Measurements from ENCODE around the gene NIPAL4.

The NIPAL4 gene

GRCh38 chr5:157496864-157497263 lies 36.9 kb downstream of the NIPAL4 start:
- no peak overlapping the region for H3K4me3 ChIP-seq (ENCODE audit: insufficient read depth, low read depth, low read length, poor library complexity, severe bottlenecking)
- no peaks in the 10 kb centered on the region for H3K9me3 ChIP-seq (ENCODE audit: control insufficient read depth, low read length)
- no peaks in the 10 kb centered on the region for H3K27me3 ChIP-seq (replicated peaks; ENCODE audit: control insufficient read depth, insufficient read depth, low read length, poor library complexity, severe bottlenecking)
- H3K36me3 ChIP-seq (ENCODE audit: control insufficient read depth, insufficient read depth, low read length) = peaks cover 77% of the 10 kb centered on the region
- H3K4me1 ChIP-seq (ENCODE audit: control insufficient read depth, insufficient read depth, low read length, poor library complexity, severe bottlenecking) = no peaks in the 10 kb centered on the region
- no peak overlapping the region for H3K27ac ChIP-seq (ENCODE audit: insufficient read depth, low read length, poor library complexity, severe bottlenecking)
- no peak for DNase-seq

- no peaks in the 10 kb centered on the region for H3K4me1 ChIP-seq (ENCODE audit: control insufficient read depth, insufficient read depth, low read length, poor library complexity, severe bottlenecking)
- no peak for DNase-seq
- H3K36me3 ChIP-seq (ENCODE audit: control insufficient read depth, insufficient read depth, low read length) = peaks cover 81% of the 10 kb centered on the region
- no peak overlapping the region for H3K27ac ChIP-seq (ENCODE audit: insufficient read depth, low read length, poor library complexity, severe bottlenecking)
- no peaks in the 10 kb centered on the region for H3K9me3 ChIP-seq (ENCODE audit: control insufficient read depth, low read length)
- H3K4me3 ChIP-seq (ENCODE audit: insufficient read depth, low read depth, low read length, poor library complexity, severe bottlenecking) = no peak overlapping the region
- H3K27me3 ChIP-seq (replicated peaks; ENCODE audit: control insufficient read depth, insufficient read depth, low read length, poor library complexity, severe bottlenecking) = no peaks in the 10 kb centered on the region
These were observed 38.0 kb downstream of the NIPAL4 start for GRCh38 chr5:157497875-157498611.

- Histone ChIP-seq H3K27ac (ENCODE audit: insufficient read depth, low read length, poor library complexity, severe bottlenecking) (no peak overlapping the region), H3K4me1 (ENCODE audit: control insufficient read depth, insufficient read depth, low read length, poor library complexity, severe bottlenecking) (no peaks in the 10 kb centered on the region), H3K27me3 (replicated peaks; ENCODE audit: control insufficient read depth, insufficient read depth, low read length, poor library complexity, severe bottlenecking) (no peaks in the 10 kb centered on the region), H3K4me3 (ENCODE audit: insufficient read depth, low read depth, low read length, poor library complexity, severe bottlenecking) (no peak overlapping the region), H3K36me3 (ENCODE audit: control insufficient read depth, insufficient read depth, low read length) (peaks cover 78% of the 10 kb centered on the region), H3K9me3 (ENCODE audit: control insufficient read depth, low read length) (no peaks in the 10 kb centered on the region)
- DNase-seq = no peak
These were observed 42.2 kb downstream of the NIPAL4 start for GRCh38 chr5:157502143-157502647.

GRCh38 chr5:157504053-157504452 lies 44.0 kb downstream of the NIPAL4 start:
- Histone ChIP-seq H3K9me3 (ENCODE audit: control insufficient read depth, low read length) (no peaks in the 10 kb centered on the region), H3K36me3 (ENCODE audit: control insufficient read depth, insufficient read depth, low read length) (peaks cover 73% of the 10 kb centered on the region), H3K4me1 (ENCODE audit: control insufficient read depth, insufficient read depth, low read length, poor library complexity, severe bottlenecking) (no peaks in the 10 kb centered on the region), H3K4me3 (ENCODE audit: insufficient read depth, low read depth, low read length, poor library complexity, severe bottlenecking) (no peak overlapping the region), H3K27me3 (replicated peaks; ENCODE audit: control insufficient read depth, insufficient read depth, low read length, poor library complexity, severe bottlenecking) (no peaks in the 10 kb centered on the region), H3K27ac (ENCODE audit: insufficient read depth, low read length, poor library complexity, severe bottlenecking) (no peak overlapping the region)
- no peak for DNase-seq

GRCh38 chr5:157505496-157505895 lies 45.5 kb downstream of the NIPAL4 start:
- DNase-seq = no peak
- Histone ChIP-seq H3K4me3 (ENCODE audit: insufficient read depth, low read depth, low read length, poor library complexity, severe bottlenecking) (no peak overlapping the region), H3K4me1 (ENCODE audit: control insufficient read depth, insufficient read depth, low read length, poor library complexity, severe bottlenecking) (no peaks in the 10 kb centered on the region), H3K36me3 (ENCODE audit: control insufficient read depth, insufficient read depth, low read length) (peaks cover 63% of the 10 kb centered on the region), H3K27me3 (replicated peaks; ENCODE audit: control insufficient read depth, insufficient read depth, low read length, poor library complexity, severe bottlenecking) (no peaks in the 10 kb centered on the region), H3K27ac (ENCODE audit: insufficient read depth, low read length, poor library complexity, severe bottlenecking) (no peak overlapping the region), H3K9me3 (ENCODE audit: control insufficient read depth, low read length) (no peaks in the 10 kb centered on the region)

GRCh38 chr5:157506066-157506590 lies 46.1 kb downstream of the NIPAL4 start:
- Histone ChIP-seq H3K9me3 (ENCODE audit: control insufficient read depth, low read length) (no peaks in the 10 kb centered on the region), H3K27me3 (replicated peaks; ENCODE audit: control insufficient read depth, insufficient read depth, low read length, poor library complexity, severe bottlenecking) (no peaks in the 10 kb centered on the region), H3K4me1 (ENCODE audit: control insufficient read depth, insufficient read depth, low read length, poor library complexity, severe bottlenecking) (no peaks in the 10 kb centered on the region), H3K4me3 (ENCODE audit: insufficient read depth, low read depth, low read length, poor library complexity, severe bottlenecking) (no peak overlapping the region), H3K27ac (ENCODE audit: insufficient read depth, low read length, poor library complexity, severe bottlenecking) (no peak overlapping the region), H3K36me3 (ENCODE audit: control insufficient read depth, insufficient read depth, low read length) (peaks cover 57% of the 10 kb centered on the region)
- no peak for DNase-seq

- H3K4me3 ChIP-seq (ENCODE audit: insufficient read depth, low read depth, low read length, poor library complexity, severe bottlenecking) = no peak overlapping the region
- DNase-seq = no peak
- no peak overlapping the region for H3K27ac ChIP-seq (ENCODE audit: insufficient read depth, low read length, poor library complexity, severe bottlenecking)
- peaks cover 47% of the 10 kb centered on the region for H3K36me3 ChIP-seq (ENCODE audit: control insufficient read depth, insufficient read depth, low read length)
- no peaks in the 10 kb centered on the region for H3K9me3 ChIP-seq (ENCODE audit: control insufficient read depth, low read length)
- no peaks in the 10 kb centered on the region for H3K27me3 ChIP-seq (replicated peaks; ENCODE audit: control insufficient read depth, insufficient read depth, low read length, poor library complexity, severe bottlenecking)
- no peaks in the 10 kb centered on the region for H3K4me1 ChIP-seq (ENCODE audit: control insufficient read depth, insufficient read depth, low read length, poor library complexity, severe bottlenecking)
These were observed 47.2 kb downstream of the NIPAL4 start for GRCh38 chr5:157506981-157507780.

GRCh38 chr5:157509093-157509492 lies 49.1 kb downstream of the NIPAL4 start:
- Histone ChIP-seq H3K4me3 (ENCODE audit: insufficient read depth, low read depth, low read length, poor library complexity, severe bottlenecking) (no peak overlapping the region), H3K4me1 (ENCODE audit: control insufficient read depth, insufficient read depth, low read length, poor library complexity, severe bottlenecking) (no peaks in the 10 kb centered on the region), H3K36me3 (ENCODE audit: control insufficient read depth, insufficient read depth, low read length) (peaks cover 49% of the 10 kb centered on the region), H3K27ac (ENCODE audit: insufficient read depth, low read length, poor library complexity, severe bottlenecking) (no peak overlapping the region), H3K9me3 (ENCODE audit: control insufficient read depth, low read length) (no peaks in the 10 kb centered on the region), H3K27me3 (replicated peaks; ENCODE audit: control insufficient read depth, insufficient read depth, low read length, poor library complexity, severe bottlenecking) (no peaks in the 10 kb centered on the region)
- DNase-seq = no peak

GRCh38 chr5:157509587-157509986 lies 49.6 kb downstream of the NIPAL4 start:
- Histone ChIP-seq H3K4me3 (ENCODE audit: insufficient read depth, low read depth, low read length, poor library complexity, severe bottlenecking) (no peak overlapping the region), H3K9me3 (ENCODE audit: control insufficient read depth, low read length) (no peaks in the 10 kb centered on the region), H3K36me3 (ENCODE audit: control insufficient read depth, insufficient read depth, low read length) (peaks cover 45% of the 10 kb centered on the region), H3K27me3 (replicated peaks; ENCODE audit: control insufficient read depth, insufficient read depth, low read length, poor library complexity, severe bottlenecking) (no peaks in the 10 kb centered on the region), H3K27ac (ENCODE audit: insufficient read depth, low read length, poor library complexity, severe bottlenecking) (no peak overlapping the region), H3K4me1 (ENCODE audit: control insufficient read depth, insufficient read depth, low read length, poor library complexity, severe bottlenecking) (no peaks in the 10 kb centered on the region)
- DNase-seq = no peak

- H3K4me1 ChIP-seq (ENCODE audit: control insufficient read depth, insufficient read depth, low read length, poor library complexity, severe bottlenecking) = no peaks in the 10 kb centered on the region
- no peaks in the 10 kb centered on the region for H3K27me3 ChIP-seq (replicated peaks; ENCODE audit: control insufficient read depth, insufficient read depth, low read length, poor library complexity, severe bottlenecking)
- H3K9me3 ChIP-seq (ENCODE audit: control insufficient read depth, low read length) = no peaks in the 10 kb centered on the region
- no peak overlapping the region for H3K4me3 ChIP-seq (ENCODE audit: insufficient read depth, low read depth, low read length, poor library complexity, severe bottlenecking)
- no peak overlapping the region for H3K27ac ChIP-seq (ENCODE audit: insufficient read depth, low read length, poor library complexity, severe bottlenecking)
- peaks cover 47% of the 10 kb centered on the region for H3K36me3 ChIP-seq (ENCODE audit: control insufficient read depth, insufficient read depth, low read length)
- no peak for DNase-seq
These were observed 50.7 kb downstream of the NIPAL4 start for GRCh38 chr5:157510682-157511081.

All from effector memory CD4-positive, alpha-beta T cell (primary cell).